GM12891 (cell line): Measurements from ENCODE around the gene PPM1H.
"Not testable (repeated sequence)": the region's sequence is repeated elsewhere in the genome, so short reads cannot be mapped to it uniquely, and the experiment has no call there.

Experiments
- DNase-seq: peaks from one replicate; pipeline ENCODE4 v3.0.0; 2011; ENCODE audit warnings: low spot score; ENCODE audit not compliant: insufficient read length
- FAIRE-seq: peaks from 2 replicates; lab custom pipeline; 2011; peaks lifted over from hg19 to GRCh38; lab: Jason Lieb, UNC
- PAX5 ChIP-seq: IDR thresholded peaks from 2 replicates; pipeline ENCODE4 v1.6.1; 2011; ENCODE audit warnings: low read length, moderate library complexity, mild to moderate bottlenecking; ENCODE audit not compliant: insufficient read depth, severe bottlenecking
- POLR2A ChIP-seq: IDR thresholded peaks from 2 replicates; pipeline ENCODE4 v1.6.1; 2011; ENCODE audit warnings: low read depth, low read length, control low read depth
- POLR2AphosphoS5 ChIP-seq: IDR thresholded peaks from 2 replicates; pipeline ENCODE4 v1.6.1; 2011; ENCODE audit warnings: low read depth, low read length, control low read depth
- POU2F2 ChIP-seq: IDR thresholded peaks from 2 replicates; pipeline ENCODE4 v1.6.1; 2011; ENCODE audit warnings: low read depth, mild to moderate bottlenecking, control low read depth, low read length, moderate library complexity
- SPI1 ChIP-seq: IDR thresholded peaks from 2 replicates; pipeline ENCODE4 v1.6.1; 2011; ENCODE audit warnings: low read depth, low read length, control low read depth
- TAF1 ChIP-seq: IDR thresholded peaks from 2 replicates; pipeline ENCODE4 v1.6.1; 2011; ENCODE audit warnings: low read depth, low read length, control low read depth

Gene PPM1H

GRCh38 chr12:62731055-62731820 is 203.7 kb downstream of the PPM1H start:
- DNase-seq (no peak), FAIRE-seq (no peak)
- TF ChIP-seq POLR2AphosphoS5 (no peak), PAX5 (no peak), SPI1 (peak; percentile 49; the same call in 1 of the 2 replicates)

- DNase-seq, result no peak
- TF ChIP-seq SPI1 (no peak), POU2F2 (no peak), PAX5 (no peak), TAF1 (no peak), POLR2AphosphoS5 (no peak), POLR2A (no peak)
- FAIRE-seq, result no peak
Measured at GRCh38 chr12:62730649-62731048, 204.3 kb downstream of the PPM1H start.

- DNase-seq, FAIRE-seq: not testable (repeated sequence)
Measured at GRCh38 chr12:62729579-62730544, 205.1 kb downstream of the PPM1H start.

- DNase-seq (no peak), FAIRE-seq (no peak)
- TF ChIP-seq POU2F2 (no peak), PAX5 (no peak), SPI1 (no peak), POLR2A (no peak), TAF1 (no peak), POLR2AphosphoS5 (no peak)
Measured at GRCh38 chr12:62728741-62729140, 206.2 kb downstream of the PPM1H start.

GRCh38 chr12:62726471-62726980 is 208.4 kb downstream of the PPM1H start:
- TF ChIP-seq POU2F2 (no peak), SPI1 (no peak), POLR2AphosphoS5 (no peak), TAF1 (no peak)
- FAIRE-seq (no peak), DNase-seq (no peak)

GRCh38 chr12:62725781-62726180 is 209.2 kb downstream of the PPM1H start:
- DNase-seq (no peak), FAIRE-seq (no peak)
- TF ChIP-seq SPI1 (no peak), PAX5 (no peak), POLR2AphosphoS5 (no peak), POU2F2 (no peak), POLR2A (no peak), TAF1 (no peak)

GRCh38 chr12:62724947-62725451 is 210.0 kb downstream of the PPM1H start:
- no peak for DNase-seq
- TF ChIP-seq TAF1, result no peak
- TF ChIP-seq PAX5, result no peak
- TF ChIP-seq SPI1, result no peak
- TF ChIP-seq POLR2A, result no peak
- no peak for TF ChIP-seq POLR2AphosphoS5
- TF ChIP-seq POU2F2, result no peak
- FAIRE-seq, result no peak

- DNase-seq, result no peak
- TF ChIP-seq TAF1, result no peak
- TF ChIP-seq PAX5, result no peak
- no peak for TF ChIP-seq POLR2AphosphoS5
- TF ChIP-seq POLR2A, result no peak
- TF ChIP-seq SPI1, result no peak
- TF ChIP-seq POU2F2, result no peak
- FAIRE-seq, result no peak
Measured at GRCh38 chr12:62724285-62724684, 210.7 kb downstream of the PPM1H start.

GRCh38 chr12:62722971-62723680 is 211.8 kb downstream of the PPM1H start:
- FAIRE-seq (no peak), DNase-seq (no peak)
- TF ChIP-seq POU2F2 (no peak), TAF1 (no peak), PAX5 (no peak), SPI1 (no peak), POLR2AphosphoS5 (no peak), POLR2A (no peak)
